ENCODE measurements around the gene SHISA4.

Gene SHISA4

GRCh38 chr1:201881617-201882016 is 7.1 kb upstream of the SHISA4 start:
- no peak for DNase-seq (ENCODE audit: low read depth)

DNA sequence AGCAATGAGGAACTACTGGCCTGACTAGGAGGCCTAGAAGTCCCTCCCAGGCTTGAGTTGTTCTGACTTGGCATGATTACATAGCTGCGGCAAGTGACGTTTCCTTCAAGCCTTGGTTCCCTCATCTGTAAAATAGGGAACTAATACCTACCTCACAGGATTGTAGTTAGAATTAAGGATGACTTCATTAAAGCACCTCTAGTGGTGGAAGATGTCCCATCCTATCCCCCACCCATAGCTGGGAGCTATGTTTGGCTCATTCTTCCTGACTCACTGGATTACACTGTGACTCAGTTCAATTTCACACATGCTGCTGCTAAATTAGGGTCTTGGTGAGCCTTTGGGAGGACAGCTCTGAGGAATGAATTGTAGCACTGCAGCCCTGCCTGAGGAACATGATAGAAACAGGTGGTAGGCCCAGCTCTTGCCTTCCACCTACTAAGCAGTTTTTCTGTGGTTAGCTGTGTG is 6.0 kb upstream of the SHISA4 start:
- peak; percentile 83 for DNase-seq (ENCODE audit: low read depth)

- DNase-seq (ENCODE audit: low read depth): no peak
These were observed 5.4 kb upstream of the SHISA4 start for GRCh38 chr1:201883266-201883665.

DNA sequence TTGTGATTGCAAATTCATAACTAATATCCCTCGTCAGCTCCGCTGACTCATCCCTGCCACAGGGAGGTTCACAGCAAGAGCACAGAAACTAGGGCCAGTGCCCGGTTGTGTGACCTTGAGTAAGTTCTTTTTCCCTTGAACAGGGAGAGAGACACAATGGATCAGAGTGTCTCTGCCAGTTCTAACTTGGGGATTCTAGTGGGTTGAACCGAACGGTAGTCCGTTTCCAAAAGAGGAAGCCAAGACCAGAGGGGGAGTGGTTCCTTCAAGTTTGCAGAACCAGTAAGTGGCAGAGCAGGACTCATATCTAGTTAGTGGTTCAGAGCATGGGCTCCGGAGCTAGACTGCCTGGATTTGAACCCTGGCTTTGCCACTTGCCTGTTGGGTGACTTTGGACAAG is 4.9 kb upstream of the SHISA4 start:
- no peak for DNase-seq (ENCODE audit: low read depth)

DNA sequence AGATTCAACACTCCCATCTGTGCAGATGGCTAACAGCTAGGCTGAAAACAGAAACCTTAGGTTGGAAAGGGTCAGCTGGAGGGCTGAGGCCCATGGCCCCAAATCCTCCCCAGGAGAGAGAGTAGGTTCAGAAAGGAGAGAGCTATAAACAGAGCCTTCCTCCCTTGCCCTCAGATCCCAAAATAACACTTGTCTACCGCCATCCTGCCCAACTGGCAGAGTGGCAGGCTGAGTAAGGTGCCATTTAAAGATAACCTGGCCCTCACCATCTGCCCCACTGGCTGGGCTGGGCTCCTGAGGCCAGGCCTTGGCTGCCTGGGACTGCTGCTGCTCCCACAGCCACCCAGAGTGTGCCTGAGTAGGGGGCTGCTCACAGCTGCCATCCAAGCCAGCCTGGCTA is 4.3 kb upstream of the SHISA4 start:
- DNase-seq (ENCODE audit: low read depth): no peak

DNA sequence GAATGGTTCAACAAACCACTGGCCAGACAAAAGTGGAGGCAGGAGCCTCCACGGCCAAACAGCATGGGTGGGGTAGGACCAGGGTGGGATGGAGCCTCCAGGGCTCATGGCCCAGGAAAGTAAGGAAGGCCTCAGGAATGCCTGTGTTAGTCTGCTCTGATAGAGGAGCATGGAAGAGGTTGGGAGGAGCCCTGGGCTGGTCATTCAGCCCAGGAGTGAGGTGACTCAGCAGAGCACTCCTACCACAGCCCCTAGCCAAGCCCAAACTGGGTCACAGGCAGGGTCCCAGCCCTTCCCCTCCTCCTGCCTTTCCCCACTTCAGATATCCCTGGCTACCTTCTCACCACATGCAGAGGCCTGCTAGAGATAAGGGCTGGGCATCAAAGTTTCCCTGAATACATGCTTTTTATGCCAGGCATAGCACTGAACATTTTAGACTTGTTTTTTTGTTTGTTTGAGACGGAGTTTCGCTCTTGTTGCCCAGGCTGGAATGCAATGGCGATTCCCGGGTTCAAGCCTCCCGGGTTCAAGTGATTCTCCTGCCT is 3.1 kb upstream of the SHISA4 start:
- DNase-seq (ENCODE audit: low read depth): no peak

GRCh38 chr1:201886103-201886885 is 2.4 kb upstream of the SHISA4 start:
- DNase-seq (ENCODE audit: low read depth): no peak

DNA sequence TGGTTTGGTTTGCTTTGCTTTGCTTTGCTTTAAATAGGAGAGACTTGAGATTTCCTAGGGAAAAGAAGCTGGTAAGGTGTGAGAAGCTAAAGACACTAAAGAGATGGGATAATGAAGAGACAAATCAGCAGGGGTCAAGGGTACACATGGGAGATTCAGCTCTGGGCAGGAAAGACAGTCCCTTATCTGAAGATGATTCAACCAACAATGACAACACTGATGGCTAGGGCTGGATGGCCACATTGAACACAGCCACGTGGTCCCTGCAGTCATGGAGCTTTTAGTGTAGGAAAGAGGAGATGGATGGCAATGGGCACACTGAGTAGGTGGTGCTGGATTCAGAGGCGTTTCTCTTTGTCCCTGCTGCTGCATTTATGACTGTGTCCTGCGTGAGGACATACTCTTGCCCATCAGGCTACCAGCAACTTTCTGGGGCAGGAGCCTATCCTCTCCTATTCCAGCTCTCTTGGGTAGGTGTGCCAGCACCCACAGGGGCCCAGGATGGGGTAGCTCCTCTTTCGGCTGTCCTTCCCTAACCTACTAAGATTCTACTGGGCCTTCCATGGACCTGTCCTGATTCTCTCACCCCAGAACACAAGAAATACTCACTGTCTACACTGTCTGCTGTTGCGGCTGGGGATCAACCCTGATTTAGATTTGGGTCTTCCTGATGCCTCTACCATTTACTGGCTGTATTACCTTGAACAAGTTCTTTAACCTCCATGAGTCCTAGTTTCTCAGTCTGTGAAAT is 1.4 kb upstream of the SHISA4 start:
- no peak for DNase-seq (ENCODE audit: low read depth)

- no peak for DNase-seq (ENCODE audit: low read depth)
These were observed 631 bp downstream of the SHISA4 start for GRCh38 chr1:201889090-201889968.

- DNase-seq (ENCODE audit: low read depth): no peak
These were observed 1.5 kb downstream of the SHISA4 start for GRCh38 chr1:201890223-201890622.

DNA sequence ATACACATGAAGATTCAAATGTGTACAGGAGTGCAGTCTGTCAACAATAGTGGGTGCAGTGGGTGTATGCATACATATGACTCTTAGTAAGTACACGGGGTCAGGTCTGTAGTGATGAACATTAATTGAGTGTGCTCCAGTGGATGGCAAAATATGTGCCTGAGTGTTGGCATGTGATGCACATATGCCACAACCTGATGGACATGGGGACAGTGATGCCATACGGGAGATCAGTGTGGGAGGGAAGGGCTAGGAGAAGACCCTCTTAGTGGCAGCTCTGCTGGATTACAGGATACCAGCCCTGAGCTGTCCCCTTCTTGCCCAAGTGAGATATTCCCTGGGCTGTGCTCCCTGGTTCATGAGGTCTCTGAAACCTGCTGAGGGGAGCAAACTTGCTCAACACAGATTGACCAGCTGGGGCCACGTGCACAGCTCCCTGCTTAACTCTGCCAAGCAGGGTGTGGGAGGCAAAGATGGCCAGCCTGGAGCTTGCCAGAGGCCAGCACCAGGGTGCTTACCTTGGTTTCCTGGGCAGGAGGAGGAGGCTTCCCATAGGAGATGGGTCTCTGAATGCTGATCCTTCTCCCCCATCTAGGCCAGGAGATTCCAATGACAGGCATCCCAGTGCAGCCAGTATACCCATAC is 2.2 kb downstream of the SHISA4 start:
- no peak for DNase-seq (ENCODE audit: low read depth)

DNA sequence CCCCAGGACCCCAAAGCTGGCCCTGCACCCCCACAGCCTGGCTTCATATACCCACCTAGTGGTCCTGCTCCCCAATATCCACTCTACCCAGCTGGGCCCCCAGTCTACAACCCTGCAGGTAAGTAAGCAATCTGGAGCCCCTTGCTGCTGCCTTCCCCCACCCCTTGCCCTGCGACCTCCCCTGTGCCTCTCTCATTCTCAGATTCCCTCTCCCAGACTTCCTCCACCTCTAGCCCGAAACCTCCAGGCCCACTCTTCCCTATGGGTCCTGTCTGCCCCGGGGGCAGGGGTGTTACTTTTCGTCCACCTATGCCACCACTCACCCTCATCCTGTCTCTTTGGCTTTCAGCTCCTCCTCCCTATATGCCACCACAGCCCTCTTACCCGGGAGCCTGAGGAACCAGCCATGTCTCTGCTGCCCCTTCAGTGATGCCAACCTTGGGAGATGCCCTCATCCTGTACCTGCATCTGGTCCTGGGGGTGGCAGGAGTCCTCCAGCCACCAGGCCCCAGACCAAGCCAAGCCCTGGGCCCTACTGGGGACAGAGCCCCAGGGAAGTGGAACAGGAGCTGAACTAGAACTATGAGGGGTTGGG is 2.9 kb downstream of the SHISA4 start:
- no peak for DNase-seq (ENCODE audit: low read depth)

DNA sequence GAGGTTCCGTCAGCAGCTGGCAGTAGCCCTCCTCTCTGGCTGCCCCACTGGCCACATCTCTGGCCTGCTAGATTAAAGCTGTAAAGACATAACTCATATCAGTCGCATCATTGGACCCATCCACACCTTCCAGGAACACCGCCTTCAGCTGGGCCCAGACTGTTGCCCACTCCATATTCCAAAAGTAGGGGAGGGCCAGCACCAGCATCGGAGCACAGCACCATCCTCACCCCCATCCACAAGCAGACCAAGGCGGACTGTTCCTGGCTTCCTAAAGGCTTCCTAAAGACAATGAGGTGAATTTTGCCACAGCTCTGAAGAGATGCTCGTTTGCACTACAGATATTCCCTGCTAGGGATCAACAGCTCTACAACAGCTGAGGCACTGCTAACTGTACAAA is 3.5 kb downstream of the SHISA4 start:
- no peak for DNase-seq (ENCODE audit: low read depth)

DNA sequence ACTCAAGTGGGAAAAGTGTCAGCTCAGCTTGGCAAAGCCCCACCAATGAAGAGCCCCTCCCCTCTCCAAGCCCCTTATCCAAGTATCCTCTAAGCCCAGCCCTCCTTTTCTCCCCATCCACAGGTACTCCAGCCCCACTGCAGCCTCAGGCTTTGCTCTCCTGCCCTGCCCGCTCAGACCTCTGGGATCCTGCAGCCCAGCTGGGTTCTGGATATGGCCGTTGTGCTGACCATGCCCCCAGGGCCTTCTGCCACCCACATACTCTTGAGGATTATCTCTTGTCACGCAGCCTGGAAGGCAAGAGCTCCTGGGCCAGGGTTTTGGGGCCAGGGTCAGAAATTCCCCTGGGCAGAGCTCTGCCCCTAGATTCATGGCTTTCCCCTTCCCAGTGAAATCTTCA is 4.7 kb downstream of the SHISA4 start:
- no peak for DNase-seq (ENCODE audit: low read depth)

- no peak for DNase-seq (ENCODE audit: low read depth)
These were observed 5.8 kb downstream of the SHISA4 start for GRCh38 chr1:201894343-201895119.

DNA sequence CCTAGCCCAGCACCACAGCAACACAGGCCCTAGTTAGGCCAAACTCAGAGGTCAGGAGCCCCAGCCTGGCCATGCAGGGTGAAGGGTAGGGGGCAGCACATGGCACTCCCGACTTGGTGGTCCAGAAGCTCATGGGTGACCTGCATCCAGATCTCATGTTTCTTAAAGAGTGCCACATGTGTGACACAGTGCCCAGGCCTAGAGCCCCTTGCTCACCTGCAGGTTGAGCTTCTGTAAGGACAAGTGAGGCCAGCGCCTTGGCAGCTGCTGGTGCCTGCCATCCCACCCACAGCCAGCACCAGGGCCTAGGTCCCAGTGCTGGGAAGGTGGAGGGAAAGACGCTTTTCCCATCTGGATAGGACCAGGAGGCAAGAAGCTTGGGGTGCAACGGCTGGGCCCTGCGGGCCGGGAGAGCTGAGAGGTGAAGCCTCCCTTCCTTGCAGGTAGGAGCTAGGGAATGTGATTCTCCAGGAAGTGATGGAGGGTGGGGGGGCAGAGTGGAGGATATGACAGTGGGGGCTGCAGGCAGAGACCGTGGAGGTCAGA is 6.5 kb downstream of the SHISA4 start:
- no peak for DNase-seq (ENCODE audit: low read depth)

DNA sequence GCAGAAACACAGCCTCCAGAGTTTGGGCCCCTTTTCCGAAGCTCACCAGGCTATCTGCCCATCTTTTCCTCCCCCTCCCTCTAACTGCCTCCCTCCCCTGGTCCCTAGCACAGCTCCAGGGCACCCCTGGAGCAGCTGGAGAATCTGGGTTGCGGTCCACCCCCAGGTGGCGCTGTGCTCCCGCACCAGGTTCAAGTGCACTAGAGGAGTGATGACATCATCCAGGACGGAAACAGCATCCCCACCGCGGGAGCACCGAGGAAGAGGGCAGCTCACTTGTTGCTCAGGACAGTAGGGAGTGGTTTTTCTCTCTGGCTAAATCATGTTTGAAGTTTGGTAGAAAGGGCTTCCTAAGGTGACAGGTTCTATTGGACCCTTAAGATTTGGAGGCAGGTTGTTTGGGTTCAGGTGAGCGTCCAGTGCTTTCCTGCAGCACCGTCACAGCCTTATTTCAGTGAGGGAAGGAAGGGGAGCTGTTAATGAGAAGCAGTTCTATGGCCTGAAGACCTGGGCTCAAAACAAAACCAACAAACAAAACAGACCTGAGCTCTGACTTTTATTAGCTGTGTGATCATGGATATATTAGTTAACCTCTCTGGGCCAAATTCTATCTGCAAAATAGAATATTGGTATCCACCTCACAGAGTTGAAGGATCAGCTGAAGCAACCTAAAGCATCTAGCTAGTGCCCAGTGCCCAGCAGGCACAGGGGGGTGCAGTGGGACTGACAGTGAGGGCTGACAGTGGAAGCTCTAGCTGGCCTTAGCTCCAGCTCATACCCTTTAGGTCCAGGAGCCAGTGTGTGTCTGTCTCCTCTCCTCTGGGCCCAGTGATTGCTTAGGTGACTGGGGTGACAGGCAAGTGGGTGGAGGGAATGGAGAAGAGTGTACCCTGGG is 7.5 kb downstream of the SHISA4 start:
- peak; percentile 64 for DNase-seq (ENCODE audit: low read depth)

- DNase-seq (ENCODE audit: low read depth): no peak
These were observed 8.3 kb downstream of the SHISA4 start for GRCh38 chr1:201896951-201897391.

All from HS-5 (cell line).